ENCODE results near the gene EBF4.
"Not testable (repeated sequence)": the region's sequence is repeated elsewhere in the genome, so short reads cannot be mapped to it uniquely, and the experiment has no call there.

Gene EBF4

DNA sequence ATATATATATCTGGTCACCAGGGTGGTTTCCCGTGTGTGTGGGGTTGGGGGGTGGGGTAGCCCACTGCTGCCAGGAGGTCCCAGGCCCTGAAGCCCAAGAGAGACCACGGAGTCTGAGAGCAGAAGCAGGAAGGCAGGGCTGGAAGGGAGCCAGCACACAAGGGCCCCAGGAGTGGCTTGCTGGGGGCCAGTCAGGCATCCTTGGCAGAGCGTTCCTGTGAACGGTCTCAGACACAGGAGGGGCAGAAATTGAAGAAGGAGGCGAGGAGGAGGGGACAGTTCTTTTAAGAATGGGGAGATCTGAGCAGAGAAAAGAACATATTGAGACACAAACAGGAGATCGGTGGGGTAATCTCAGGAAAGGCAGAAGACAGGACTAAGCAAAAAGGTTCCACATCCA lies 1.9 kb upstream of the EBF4 start:
- DNase-seq = no peak
- TF ChIP-seq GATA1 (IDR thresholded peaks at IDR 0.05; ENCODE audit: low read depth, low read length) (no peak), POLR2A (IDR thresholded peaks at IDR 0.05; ENCODE audit: low read length) (no peak)

DNA sequence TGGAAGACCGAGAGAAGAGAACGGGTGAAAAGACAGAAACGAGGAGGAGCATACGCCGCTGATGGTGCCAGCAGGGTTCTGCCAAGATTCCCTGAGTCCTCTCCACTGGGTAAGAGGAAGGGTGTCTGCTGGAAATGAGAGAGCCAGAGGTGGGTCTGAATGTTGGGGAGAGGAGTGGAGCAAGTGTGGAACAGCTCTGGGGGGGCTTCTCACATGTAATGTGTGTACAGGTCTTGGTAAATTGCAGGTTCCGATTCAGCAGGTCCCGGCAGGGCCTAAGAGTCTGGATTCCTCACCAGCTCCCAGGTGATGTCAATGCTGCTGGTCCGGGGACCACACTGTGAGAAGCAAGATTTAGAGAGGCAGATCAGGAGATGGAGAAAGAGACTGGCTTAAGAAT lies 1.5 kb upstream of the EBF4 start:
- TF ChIP-seq POLR2A (IDR thresholded peaks at IDR 0.05; ENCODE audit: low read length) (no peak), GATA1 (IDR thresholded peaks at IDR 0.05; ENCODE audit: low read depth, low read length) (no peak)

DNA sequence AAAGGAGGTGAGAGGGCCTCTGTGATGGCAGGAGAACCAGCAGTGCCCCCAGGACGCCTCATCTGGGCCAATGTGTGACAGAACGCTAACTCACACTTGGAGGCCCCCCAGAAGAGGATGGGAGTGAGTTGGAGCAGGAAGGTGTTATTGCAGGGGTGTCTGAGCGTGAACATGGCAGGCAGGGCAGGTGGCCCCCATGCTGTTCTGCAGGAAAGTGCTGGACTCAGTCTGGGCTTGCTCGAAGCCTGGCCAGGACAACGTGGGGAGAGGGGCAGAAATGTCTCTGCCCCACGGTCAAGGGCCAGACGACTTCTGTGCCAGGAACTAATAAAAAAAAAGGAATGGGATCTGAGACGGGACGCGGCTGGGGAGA lies 931 bp upstream of the EBF4 start:
- DNase-seq = no peak
- TF ChIP-seq POLR2A (IDR thresholded peaks at IDR 0.05; ENCODE audit: low read length) (no peak), GATA1 (IDR thresholded peaks at IDR 0.05; ENCODE audit: low read depth, low read length) (no peak)

More for the DNA sequence above, 1.5 kb upstream of the EBF4 start:
- no peak for DNase-seq

DNA sequence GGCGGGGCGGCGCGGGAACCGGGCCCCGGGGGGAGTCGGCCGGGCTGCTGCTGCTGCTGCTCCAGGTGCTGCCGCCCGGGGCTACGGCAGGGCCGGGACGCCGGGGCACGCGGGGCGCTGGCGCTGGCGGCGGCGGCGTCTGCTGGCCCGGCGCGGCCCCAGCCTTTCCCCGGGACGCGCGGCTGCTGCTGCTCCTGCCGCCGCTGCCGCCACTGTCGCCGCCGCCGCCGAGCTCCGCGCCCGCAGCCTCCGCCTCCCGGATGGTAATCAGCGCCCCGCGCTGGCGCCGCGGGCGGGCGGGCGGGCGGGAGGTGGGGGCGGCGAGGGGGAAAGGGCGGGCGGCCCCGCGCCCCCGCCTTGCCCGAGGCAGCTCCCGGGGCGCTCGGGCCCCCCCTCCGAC lies 306 bp downstream of the EBF4 start:
- TF ChIP-seq GATA1 (IDR thresholded peaks at IDR 0.05; ENCODE audit: low read depth, low read length) (no peak), POLR2A (IDR thresholded peaks at IDR 0.05; ENCODE audit: low read length) (no peak)
- DNase-seq = peak; percentile 28 to 45

DNA sequence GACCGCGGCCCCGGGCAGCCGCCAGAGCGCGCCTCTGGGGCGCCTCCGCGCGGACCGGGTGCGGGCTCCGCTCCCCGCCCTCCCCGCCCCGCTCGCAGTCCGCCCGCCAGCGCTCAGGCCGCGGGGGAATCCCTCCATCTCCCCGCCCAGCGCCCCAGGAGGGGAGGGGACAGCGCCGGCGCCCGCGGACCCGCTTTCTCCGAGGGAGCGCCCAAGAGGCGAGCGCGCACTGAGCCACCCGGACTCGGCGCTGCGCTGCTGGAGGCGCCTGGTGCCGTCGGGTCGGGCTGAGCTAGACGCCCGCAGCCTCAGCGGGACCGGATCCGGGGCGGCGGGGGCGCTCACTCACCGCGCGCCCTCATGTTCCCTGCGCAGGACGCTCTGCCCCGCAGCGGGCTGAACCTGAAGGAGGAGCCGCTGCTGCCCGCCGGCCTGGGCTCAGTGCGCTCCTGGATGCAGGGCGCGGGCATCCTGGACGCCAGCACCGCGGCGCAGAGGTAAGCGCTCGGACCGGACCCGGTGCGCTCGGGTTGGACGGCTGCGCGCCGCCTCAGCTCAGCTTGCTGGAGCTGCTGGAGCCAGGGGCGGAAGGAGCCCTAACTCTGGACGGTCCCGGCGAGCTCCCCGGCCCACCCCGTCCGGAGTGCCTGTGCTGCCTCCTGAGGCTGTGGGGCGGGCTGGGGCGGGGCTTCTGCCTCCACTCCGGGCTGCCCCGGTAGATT lies 867 bp downstream of the EBF4 start:
- peak; percentile 21 to 45 for DNase-seq
- TF ChIP-seq POLR2A (IDR thresholded peaks at IDR 0.05; ENCODE audit: low read length) (no peak), GATA1 (IDR thresholded peaks at IDR 0.05; ENCODE audit: low read depth, low read length) (no peak)

DNA sequence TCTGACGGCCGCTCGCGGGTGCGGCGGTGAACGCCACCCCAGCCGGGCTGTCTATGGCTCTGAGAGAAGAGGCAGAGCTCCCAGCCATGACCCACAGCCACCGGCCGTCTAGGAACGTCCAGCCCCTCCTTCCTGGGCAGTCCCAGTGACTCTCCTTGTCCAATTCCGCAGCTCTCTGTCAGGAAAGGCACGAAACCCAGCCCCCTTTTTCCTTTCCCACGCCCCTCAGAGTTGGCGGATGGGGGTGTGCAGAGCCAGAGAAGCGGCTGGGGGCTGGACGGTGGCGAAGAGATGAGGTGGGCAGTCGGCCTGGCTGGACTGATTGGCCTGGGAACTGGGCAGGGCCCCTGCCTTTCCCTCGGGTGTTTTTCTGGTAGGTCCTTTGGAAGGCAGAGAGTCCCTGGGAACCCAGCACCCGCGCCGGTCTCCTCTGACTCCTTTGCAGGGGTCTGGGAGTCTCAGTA lies 1.5 kb downstream of the EBF4 start:
- TF ChIP-seq POLR2A (IDR thresholded peaks at IDR 0.05; ENCODE audit: low read length) = no peak
- no peak for TF ChIP-seq GATA1 (IDR thresholded peaks at IDR 0.05; ENCODE audit: low read depth, low read length)
- no peak for DNase-seq

DNA sequence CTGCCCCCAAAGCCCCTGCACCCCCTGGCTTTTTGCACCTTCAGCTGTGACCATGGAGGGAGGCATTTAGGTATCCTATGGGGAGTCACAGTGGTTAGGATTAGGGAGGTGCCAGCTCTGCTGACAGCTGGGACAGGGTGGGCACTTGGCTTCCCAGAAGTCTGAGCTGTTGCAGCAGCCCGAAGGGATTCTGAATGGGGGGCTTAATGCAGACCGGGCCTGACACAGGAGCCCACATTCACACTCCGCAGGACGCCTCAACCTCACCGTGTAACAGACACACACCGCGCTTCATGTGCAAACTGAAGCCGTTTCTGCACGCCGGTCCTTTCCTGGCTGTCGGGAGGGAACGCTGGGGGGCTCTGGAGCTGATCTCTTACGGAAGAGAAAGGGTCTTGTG lies 1.9 kb downstream of the EBF4 start:
- no peak for DNase-seq
- TF ChIP-seq POLR2A (IDR thresholded peaks at IDR 0.05; ENCODE audit: low read length) = no peak

DNA sequence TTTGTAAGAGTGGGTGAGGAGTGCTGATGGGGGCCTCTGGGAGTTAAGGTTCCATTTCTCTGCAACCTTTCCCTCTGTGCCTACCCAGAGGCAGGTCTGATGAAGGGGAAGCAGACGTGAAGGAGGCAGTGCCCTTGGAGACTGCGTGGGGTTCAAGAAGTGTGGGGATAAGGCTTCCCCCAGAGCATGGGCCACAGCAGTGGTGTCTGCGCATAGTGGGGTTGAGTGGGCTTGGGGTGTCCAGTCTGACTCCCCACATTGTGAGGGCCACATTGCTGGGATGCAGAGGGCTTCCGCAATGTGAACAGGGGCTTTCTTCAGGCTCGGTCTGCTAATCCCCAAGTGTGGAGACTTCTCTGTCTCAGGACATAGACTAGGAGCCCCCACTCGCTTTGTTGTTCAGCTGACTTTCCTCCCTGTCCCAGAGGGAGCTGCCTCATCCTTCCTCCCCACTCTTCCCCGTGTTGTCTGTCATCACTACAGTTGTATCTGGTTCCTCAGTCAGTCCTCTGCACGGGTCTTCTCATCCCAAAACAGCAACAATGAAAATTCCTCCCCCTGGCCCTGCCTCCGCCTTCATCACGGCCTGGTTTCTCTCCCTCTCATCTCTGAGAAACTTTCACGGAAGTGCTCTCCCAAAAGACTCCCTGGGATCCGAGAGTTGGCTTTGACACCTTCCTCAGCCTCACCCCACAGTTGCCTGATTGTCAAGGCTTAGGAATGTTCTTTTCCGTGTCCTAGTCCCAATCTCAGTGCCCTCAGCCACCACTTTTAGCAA lies 2.8 kb downstream of the EBF4 start:
- TF ChIP-seq GATA1 (IDR thresholded peaks at IDR 0.05; ENCODE audit: low read depth, low read length) (no peak), POLR2A (IDR thresholded peaks at IDR 0.05; ENCODE audit: low read length) (no peak)
- no peak for DNase-seq

DNA sequence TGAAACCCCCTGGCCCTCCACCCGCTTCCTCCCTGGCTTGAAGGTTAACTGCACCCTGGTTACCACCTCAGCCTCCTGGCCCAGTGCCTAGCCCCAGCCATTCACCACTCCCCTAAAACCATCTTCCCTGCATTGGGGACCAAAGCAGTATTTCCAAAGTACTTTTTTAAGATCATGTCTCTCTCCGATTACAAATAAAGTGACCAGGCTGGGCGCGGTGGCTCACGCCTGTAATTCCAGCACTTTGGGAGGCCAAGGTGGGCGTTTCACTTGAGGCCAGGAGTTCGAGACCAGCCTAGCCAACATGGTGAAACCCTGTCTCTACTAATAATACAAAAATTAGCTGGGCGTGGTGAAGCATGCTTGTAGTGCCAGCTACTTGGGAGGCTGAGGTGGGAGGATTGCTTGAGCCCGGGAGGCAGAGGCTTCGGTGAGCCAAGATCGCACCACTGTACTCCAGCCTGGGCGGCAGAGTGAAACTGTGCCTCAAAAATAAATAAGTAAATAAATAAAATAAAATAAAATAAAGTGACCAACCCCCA lies 3.5 kb downstream of the EBF4 start:
- not testable (repeated sequence) for DNase-seq

DNA sequence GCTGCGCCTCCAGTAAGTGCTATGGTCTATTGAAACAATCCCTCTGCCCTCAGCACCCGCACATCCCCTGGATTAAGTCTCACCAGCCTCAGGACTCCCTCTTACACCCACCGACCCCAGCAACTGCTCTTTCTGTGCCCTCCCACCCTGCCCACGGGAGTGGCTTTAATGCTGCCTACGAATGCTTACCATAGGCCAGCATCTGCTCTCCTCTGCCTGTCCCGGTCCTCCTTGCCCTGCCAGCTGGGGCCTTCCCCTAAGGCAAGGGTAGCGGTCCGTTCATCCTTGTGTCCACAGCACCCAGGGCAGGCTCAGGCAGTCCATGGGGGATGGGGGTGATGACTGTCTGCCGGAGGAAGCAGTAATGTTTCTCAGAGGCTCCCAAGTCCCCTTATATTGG lies 4.1 kb downstream of the EBF4 start:
- TF ChIP-seq POLR2A (IDR thresholded peaks at IDR 0.05; ENCODE audit: low read length) (no peak), GATA1 (IDR thresholded peaks at IDR 0.05; ENCODE audit: low read depth, low read length) (no peak)
- DNase-seq = no peak

DNA sequence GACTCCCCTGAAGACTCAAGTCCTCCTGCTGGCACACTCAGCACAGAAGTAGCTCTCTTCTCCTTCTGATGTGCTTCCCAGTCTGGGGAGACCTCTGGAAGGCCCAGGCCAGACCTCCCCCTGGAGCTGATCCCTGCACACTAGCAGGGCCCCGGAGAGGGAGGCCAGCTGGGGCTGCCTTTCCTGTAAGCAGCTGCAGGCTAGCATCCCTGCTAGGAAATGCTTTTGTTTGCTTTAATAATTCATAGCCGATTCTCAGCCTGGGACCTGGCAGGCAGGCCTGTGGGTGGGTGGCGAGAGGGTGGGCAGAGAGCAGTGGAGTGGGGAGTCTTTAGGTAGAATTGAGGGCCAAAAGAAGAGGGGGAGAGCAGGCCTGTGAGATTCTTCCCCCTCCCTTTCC lies 5.2 kb downstream of the EBF4 start:
- TF ChIP-seq GATA1 (IDR thresholded peaks at IDR 0.05; ENCODE audit: low read depth, low read length) (no peak), POLR2A (IDR thresholded peaks at IDR 0.05; ENCODE audit: low read length) (no peak)
- no peak for DNase-seq

DNA sequence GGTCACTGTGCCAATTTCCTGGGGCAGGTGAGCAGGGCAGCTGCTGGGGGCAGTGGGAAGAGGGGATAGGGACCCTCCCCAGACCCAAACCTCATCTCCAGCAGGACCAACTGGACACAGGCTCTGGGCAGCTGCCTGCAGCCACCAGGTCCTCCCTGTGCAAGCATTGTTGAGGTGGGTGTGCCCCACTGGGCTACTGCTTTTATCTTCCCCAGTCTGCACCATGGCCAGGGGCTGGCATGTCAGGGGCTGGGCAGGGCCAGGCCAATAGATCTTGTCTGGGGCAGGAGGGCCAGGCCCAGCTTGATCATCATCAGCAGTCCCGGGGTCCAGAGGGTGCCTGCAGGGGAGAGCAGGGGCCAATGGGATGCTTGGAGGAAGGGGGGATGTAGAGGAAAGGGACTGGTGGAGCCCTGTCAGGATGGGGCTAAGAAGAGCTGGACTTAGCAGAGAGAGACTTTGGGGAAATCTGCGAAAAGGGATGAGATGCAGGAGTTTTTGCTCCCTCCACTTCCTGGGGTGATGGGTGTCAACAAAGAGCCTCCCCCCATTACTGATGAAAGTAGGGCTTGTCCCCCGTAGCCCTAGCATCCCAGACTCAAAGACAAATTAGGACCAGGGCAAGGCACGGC lies 5.7 kb downstream of the EBF4 start:
- TF ChIP-seq POLR2A (IDR thresholded peaks at IDR 0.05; ENCODE audit: low read length) = no peak
- TF ChIP-seq GATA1 (IDR thresholded peaks at IDR 0.05; ENCODE audit: low read depth, low read length) = no peak
- no peak for DNase-seq

DNA sequence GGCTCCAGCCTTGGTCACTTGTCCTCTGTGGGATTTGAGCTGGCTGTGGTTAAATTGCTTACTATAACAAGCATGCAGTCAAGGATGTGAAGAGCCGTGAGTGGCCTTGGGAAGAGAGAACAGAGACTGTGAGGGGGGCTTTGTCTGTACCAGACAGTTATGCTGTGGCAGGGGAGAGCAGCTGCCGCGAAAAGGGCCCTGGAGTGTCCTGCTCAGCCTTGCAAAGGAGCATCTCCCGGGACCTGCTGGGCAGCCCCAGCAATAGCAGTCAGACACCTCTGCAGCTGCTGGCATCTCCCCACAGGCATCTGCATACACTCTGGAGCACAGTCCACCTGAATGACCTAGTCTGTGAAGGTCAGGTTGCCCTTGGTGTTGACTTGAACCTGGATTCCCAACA lies 6.3 kb downstream of the EBF4 start:
- TF ChIP-seq POLR2A (IDR thresholded peaks at IDR 0.05; ENCODE audit: low read length) (no peak), GATA1 (IDR thresholded peaks at IDR 0.05; ENCODE audit: low read depth, low read length) (no peak)

DNA sequence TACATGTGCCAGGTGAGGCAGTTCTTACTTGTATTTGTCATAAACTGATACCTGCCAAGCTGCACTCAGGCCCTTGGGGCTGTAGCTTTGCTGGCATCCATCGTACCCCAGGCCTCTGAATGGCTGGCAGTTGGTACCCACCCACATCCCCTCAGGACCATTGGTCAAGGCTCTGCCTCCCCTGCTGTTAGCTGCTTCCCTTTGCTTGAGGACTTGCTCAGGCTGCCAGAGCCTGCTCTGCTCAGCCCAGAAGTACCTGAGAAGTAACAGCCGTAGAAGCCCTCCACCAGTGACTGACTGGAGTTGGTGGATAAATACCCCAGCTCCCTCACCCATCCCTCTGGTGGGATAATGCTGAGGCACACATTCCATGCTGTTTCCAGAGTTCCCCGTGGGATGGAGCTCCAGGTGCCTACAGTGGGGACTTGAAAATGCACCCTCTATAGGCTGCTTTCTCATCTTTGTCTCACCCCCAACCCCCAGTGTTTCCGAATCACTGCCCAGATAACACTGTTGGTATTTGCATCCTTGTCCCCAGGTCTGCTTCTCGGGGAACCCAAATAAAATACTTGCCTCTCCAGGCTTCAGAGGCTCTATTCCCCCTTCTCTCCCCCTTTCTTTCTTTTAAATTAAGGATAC lies 7.3 kb downstream of the EBF4 start:
- no peak for TF ChIP-seq POLR2A (IDR thresholded peaks at IDR 0.05; ENCODE audit: low read length)

More for the DNA sequence above, 6.3 kb downstream of the EBF4 start:
- no peak for DNase-seq

More for the DNA sequence above, 7.3 kb downstream of the EBF4 start:
- no peak for DNase-seq
